Measurements from ENCODE around the gene ARSG. TPM values are rescaled to one million over a fixed set of nuclear protein-coding genes. Genes with fewer than 3 reads are reported as not detected.

Gene ARSG
- total and polyA plus RNA-seq, 2 donors (not counting 3 experiments of a cell fraction or from before 2014, with no cell fraction given), result 3.9 to 7.0 TPM

GRCh38 chr17:68349157-68349556 lies 57.9 kb downstream of the ARSG start:
- POLR2A ChIA-PET, result no interaction called here
- no peak overlapping the region for H2AFZ ChIP-seq (ENCODE audit: low read depth, low read length)
- intact Hi-C loops (cut with micrococcal nuclease) (no loop called here), dilution Hi-C loops (cut with MboI; ENCODE audit: extremely low pct_ligation_motif_present, low sequenced_read_pairs) (no loop called here)
- H3K27me3 ChIP-seq (ENCODE audit: control insufficient read depth in 2 of 2, insufficient read depth in 2 of 2, low read length in 2 of 2), result no peaks in the 10 kb centered on the region
- H3K4me1 ChIP-seq (ENCODE audit: control insufficient read depth, extremely low read depth, insufficient read depth, low read length), result peaks cover 3% of the 10 kb centered on the region
- no peaks in the 10 kb centered on the region for H3K9me3 ChIP-seq (replicated peaks; ENCODE audit: control insufficient read depth, insufficient read depth, low read length)
- no peak for FAIRE-seq
- no peaks in the 10 kb centered on the region for H4K20me1 ChIP-seq (replicated peaks; ENCODE audit: control insufficient read depth, extremely low read depth, insufficient read depth, low read length)
- CTCF ChIA-PET, result interaction anchor here (3.2 kb wide), 1 partner anchor 50 kb away, joined by 15 read pairs; no protein-coding TSS in a partner anchor
- no peak overlapping the region for H3K9ac ChIP-seq (replicated peaks; ENCODE audit: extremely low read depth, insufficient read depth, low read length)
- no TSS peak for BruUV-seq (replicated peaks)
- DNase-seq (ENCODE audit: low read depth, low spot score), result no peak
- no peak overlapping the region for H3K27ac ChIP-seq (ENCODE audit: insufficient read depth, low read depth, low read length)
- H3K79me2 ChIP-seq (ENCODE audit: control insufficient read depth, insufficient read depth, low read length), result no peaks in the 10 kb centered on the region
- H3K36me3 ChIP-seq (ENCODE audit: control insufficient read depth in 2 of 2, extremely low read depth in 1 of 2, insufficient read depth in 2 of 2, low read length in 2 of 2), result no peaks in the 10 kb centered on the region
- H3K4me2 ChIP-seq (ENCODE audit: insufficient read depth, low read length), result no peak overlapping the region
- no peaks in the 10 kb centered on the region for H3K9me1 ChIP-seq (replicated peaks; ENCODE audit: control insufficient read depth, extremely low read depth, insufficient read depth, low read length)
- no peak overlapping the region for H3K4me3 ChIP-seq (replicated peaks in 1 of 3; ENCODE audit: insufficient read depth in 1 of 3, low read depth in 1 of 3, low read length in 3 of 3)
- TF ChIP-seq JUN (IDR thresholded peaks at IDR 0.05; ENCODE audit: borderline replicate concordance, insufficient read depth, insufficient read length, low read depth) (no peak), MAX (IDR thresholded peaks at IDR 0.05; ENCODE audit: insufficient read depth, insufficient read length) (no peak), POLR2A (IDR thresholded peaks at IDR 0.05; ENCODE audit: low read depth, low read length) (no peak), FOS (IDR thresholded peaks at IDR 0.05; ENCODE audit: borderline replicate concordance, insufficient read depth, low read length) (no peak)

- Histone ChIP-seq H3K9me1 (replicated peaks; ENCODE audit: control insufficient read depth, extremely low read depth, insufficient read depth, low read length) (no peaks in the 10 kb centered on the region), H3K27me3 (ENCODE audit: control insufficient read depth in 2 of 2, insufficient read depth in 2 of 2, low read length in 2 of 2) (no peaks in the 10 kb centered on the region), H3K27ac (ENCODE audit: insufficient read depth, low read depth, low read length) (no peak overlapping the region), H3K36me3 (ENCODE audit: control insufficient read depth in 2 of 2, extremely low read depth in 1 of 2, insufficient read depth in 2 of 2, low read length in 2 of 2) (no peaks in the 10 kb centered on the region), H3K9me3 (replicated peaks; ENCODE audit: control insufficient read depth, insufficient read depth, low read length) (no peaks in the 10 kb centered on the region), H4K20me1 (replicated peaks; ENCODE audit: control insufficient read depth, extremely low read depth, insufficient read depth, low read length) (no peaks in the 10 kb centered on the region), H3K4me2 (ENCODE audit: insufficient read depth, low read length) (no peak overlapping the region), H3K4me1 (ENCODE audit: control insufficient read depth, extremely low read depth, insufficient read depth, low read length) (peaks cover 14% of the 10 kb centered on the region), H3K4me3 (replicated peaks in 1 of 3; ENCODE audit: insufficient read depth in 1 of 3, low read depth in 1 of 3, low read length in 3 of 3) (no peak overlapping the region), H3K79me2 (ENCODE audit: control insufficient read depth, insufficient read depth, low read length) (no peaks in the 10 kb centered on the region), H2AFZ (ENCODE audit: low read depth, low read length) (no peak overlapping the region), H3K9ac (replicated peaks; ENCODE audit: extremely low read depth, insufficient read depth, low read length) (no peak overlapping the region)
- dilution Hi-C loops (cut with MboI; ENCODE audit: extremely low pct_ligation_motif_present, low sequenced_read_pairs), result no loop called here
- ChIA-PET POLR2A (no interaction called here), CTCF (interaction anchor here (1.9 to 3.2 kb wide), 2 partner anchors 47 to 48 kb away, joined by 9 to 15 read pairs; no protein-coding TSS in a partner anchor)
- DNase-seq (ENCODE audit: low read depth, low spot score), result no peak
- no peak for FAIRE-seq
- intact Hi-C loops (cut with micrococcal nuclease), result no loop called here
- BruUV-seq (replicated peaks), result no TSS peak
- TF ChIP-seq GATA2 (IDR thresholded peaks at IDR 0.05; ENCODE audit: insufficient read depth, insufficient read length, low read depth, low read length) (no peak), POLR2AphosphoS5 (IDR thresholded peaks at IDR 0.05; ENCODE audit: insufficient read depth, low read depth, low read length) (no peak), MYC (IDR thresholded peaks at IDR 0.05; ENCODE audit: low read depth, low read length) (no peak), CTCF (IDR thresholded peaks at IDR 0.05; ENCODE audit: extremely low read depth in 1 of 2, insufficient read depth in 1 of 2, low read depth in 1 of 2, low read length in 2 of 2) (no peak)
Measured at GRCh38 chr17:68351395-68351794, 60.1 kb downstream of the ARSG start.
